SW 1271 (cell line): Measurements from ENCODE around the gene LOX.
"Not testable (repeated sequence)": the region's sequence is repeated elsewhere in the genome, so short reads cannot be mapped to it uniquely, and the experiment has no call there.

Source experiments
- DNase-seq, 2 experiments: peaks; one replicate each; lab custom pipeline; 2025; lab: John Stamatoyannopoulos, UW

The LOX gene

GRCh38 chr5:122097391-122097790 is 19.3 kb upstream of the LOX start:
- DNase-seq: no peak

DNA sequence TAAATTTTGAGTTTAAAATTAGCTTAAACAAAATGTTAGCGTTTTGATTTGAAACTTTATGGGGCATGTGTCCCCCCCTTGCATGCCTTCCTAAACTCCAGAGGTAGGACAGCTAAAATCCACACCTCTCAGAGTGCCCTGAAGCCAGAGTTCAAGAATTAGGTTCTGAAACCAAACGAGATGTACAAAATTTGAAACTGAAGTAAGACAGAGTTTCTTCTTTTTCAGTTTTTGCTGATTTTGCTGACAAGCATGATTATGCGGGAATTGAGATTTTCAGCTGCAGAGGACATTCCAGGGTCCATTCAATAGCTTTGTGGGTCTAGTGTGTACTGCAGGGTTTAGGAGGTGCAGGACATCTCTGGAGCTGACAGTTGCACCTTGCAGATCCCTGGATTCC is 17.1 kb upstream of the LOX start:
- no peak for DNase-seq

GRCh38 chr5:122094251-122094650 is 16.2 kb upstream of the LOX start:
- DNase-seq: not testable (repeated sequence)

GRCh38 chr5:122093415-122094180 is 15.5 kb upstream of the LOX start:
- DNase-seq: no peak

DNA sequence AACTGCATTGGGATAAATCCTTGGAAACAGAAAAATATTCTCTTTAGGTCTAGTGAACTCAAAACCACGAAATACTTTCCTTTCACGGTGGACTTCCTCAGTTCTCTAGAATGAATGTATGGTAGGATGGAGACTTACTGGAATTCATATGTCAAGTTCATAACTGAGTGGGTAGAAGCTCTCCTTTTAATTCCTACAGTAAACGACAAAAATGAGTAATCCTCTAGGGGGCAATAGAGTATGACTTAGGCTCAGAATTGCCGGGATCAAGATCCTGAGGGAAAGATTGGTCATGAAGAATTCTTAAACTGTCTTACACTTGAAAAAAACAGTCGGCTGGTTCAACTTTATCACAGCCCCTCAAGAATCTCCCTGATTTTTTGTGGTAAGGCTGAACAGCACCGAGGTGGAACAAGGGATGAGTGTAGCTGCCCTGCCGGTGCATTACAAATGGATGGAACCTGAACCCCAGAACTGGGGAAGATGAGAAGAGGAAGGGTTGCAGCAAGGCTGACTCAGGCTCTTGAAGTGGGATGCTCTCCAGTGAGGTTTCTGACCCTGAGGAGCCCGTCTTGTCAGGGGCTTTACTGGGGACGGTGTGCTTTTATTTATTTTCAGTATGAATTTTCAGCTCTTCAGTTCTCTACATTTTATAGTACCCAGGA is 14.0 kb upstream of the LOX start:
- peak in 1 of 2 experiments; percentile 13 for DNase-seq

- no peak for DNase-seq
Measured at GRCh38 chr5:122089096-122090013, 11.3 kb upstream of the LOX start.

DNA sequence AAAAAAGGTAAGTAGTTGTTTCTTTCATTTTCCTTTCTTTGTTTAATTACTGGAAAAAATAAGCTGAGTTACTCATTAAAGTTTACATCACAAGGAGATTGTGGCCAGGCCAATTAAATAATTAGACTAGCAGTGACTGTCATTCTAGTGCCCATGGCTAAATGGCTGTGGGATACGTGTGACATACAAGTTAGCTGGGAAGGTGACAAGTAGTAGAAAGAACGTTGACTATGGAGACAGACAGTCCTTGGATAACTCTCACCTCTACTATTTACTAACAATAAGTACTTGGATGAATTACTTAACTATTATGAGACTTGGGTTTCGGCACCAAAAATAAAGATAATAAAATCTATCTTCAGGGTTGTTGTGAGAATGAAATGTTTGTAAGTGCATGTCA is 7.0 kb upstream of the LOX start:
- no peak for DNase-seq

- DNase-seq: no peak
Measured at GRCh38 chr5:122083535-122083934, 5.5 kb upstream of the LOX start.

DNA sequence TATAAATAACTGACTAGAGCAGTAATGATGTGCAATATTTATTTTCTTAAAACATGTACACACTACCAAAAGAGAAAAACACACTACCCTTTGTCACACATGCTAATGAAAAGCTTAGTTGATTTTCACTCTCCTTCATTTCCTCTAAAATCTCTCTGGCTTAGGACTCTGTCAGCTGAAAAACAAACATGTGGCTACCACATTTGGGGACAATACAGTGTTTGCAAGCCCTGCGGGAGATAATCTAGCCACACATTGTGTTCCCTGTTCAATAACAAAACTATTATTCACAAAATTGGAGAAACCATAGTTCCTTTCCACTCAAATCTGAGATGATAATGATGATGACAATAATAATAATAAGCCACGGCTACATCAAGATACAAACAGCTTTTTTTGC is 3.5 kb upstream of the LOX start:
- no peak for DNase-seq

DNA sequence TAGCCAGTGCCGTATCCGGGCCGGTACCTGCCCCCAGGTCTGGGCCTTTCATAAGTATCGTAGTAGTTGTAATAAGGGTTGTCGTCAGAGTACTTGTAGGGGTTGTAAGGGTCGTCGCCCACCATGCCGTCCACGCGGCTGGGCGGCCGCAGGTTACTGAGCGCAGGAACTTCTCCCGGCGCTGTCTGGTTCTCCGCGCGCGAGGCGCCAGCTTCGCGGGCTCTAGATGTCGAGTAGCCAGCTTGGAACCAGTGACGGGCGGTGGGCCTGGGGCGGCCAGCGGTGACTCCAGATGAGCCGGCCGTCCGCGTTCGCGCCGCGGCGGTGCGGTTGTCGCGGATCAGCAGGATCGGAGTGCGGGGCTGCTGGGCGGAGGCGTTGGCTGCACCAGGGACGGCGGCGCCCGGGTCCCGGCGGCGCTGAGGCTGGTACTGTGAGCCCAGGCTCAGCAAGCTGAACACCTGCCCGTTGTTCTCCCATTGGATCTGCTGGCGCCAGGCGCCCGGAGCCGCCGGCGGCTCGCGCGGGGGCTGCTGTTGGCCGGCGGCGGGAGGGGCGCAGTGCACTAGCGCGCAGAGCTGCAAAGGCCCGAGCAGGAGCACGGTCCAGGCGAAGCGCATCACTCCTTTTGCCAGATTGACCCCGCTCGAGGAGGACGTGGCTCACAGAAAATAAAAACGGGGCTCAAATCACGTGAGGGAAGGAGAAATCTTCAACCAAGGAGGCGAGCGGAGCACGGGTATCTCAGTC is 518 bp downstream of the LOX start:
- DNase-seq: no peak

- DNase-seq: peak in 1 of 2 experiments; percentile 9
Measured at GRCh38 chr5:122076669-122077365, 1.2 kb downstream of the LOX start.

DNA sequence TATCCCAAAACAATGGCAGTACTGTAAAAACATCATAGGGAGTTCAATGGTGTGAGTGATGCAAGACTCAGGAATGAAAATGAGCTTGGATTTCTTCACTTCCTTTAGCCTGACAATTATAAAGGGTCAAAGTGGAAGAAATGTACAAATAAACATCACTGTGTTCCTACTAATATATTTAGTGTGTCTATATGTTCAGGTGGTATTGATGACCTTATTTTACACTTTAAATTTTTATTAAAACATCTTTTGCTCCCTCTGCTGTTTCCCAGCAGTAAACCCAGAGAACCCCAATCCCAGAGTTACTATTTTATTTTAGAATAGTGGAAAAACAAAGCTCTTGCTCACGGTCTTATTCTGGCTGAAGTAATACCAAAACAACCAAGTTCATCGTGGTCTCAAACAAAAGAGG is 2.0 kb downstream of the LOX start:
- no peak for DNase-seq

GRCh38 chr5:122073864-122074263 is 4.2 kb downstream of the LOX start:
- DNase-seq: no peak

DNA sequence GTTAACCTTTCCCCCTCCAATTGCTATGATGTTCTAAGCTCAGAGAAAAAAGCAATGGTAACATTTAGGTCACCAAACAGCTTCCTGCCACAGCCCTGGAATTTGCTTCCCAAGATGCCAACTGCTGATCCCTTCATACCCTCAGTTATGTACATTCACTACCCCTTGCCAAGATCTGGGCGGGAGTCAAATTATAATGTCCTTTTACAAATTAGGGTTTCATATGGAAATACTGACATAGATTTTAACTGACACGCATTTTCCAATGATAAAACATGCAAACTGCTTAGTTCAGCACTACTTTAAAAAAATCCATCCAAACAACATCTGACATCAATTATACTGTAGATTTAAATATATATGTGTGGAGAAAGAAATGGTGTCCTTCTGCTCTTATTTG is 5.0 kb downstream of the LOX start:
- no peak for DNase-seq

- DNase-seq: no peak
Measured at GRCh38 chr5:122067390-122067789, 10.7 kb downstream of the LOX start.

DNA sequence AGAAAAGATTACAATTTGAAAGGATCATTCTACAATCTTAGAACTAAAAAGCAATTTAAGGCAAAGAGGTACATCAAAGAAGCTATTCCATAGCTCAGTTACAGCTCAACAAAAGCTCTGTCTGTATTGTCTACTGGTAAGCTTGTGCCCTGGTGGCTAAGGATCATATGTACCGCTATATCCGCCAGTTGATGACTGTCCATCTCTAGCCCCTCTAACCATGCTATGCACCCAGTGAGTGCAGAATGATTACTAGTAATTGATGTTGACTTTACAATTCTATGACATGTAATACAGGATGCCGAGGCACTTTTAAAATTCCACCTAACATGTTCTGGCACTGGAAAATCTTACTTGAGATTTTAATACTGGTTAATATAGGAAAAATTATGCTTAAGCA is 13.1 kb downstream of the LOX start:
- DNase-seq: no peak

GRCh38 chr5:122063836-122064235 is 14.2 kb downstream of the LOX start:
- no peak for DNase-seq

DNA sequence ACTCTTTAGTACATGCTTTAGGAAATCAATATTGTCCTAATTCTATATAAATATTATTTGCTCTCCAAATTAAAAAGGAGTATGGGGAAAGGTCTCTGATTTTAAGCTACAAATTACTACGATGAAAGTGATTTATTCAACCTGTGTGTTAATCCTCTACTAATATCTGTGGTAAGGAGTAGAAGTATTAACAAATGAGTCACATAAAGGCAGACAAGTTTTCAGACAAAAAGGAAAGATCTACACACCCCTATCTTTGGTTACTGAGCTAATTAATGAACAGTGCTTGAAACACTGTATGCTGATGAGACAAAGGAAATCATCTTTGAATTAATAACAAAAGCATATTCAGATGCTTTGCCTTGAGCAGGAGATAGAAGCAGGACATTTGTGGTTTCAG is 15.9 kb downstream of the LOX start:
- DNase-seq: no peak

- no peak for DNase-seq
Measured at GRCh38 chr5:122056913-122057312, 21.1 kb downstream of the LOX start.

GRCh38 chr5:122054266-122054665 is 23.8 kb downstream of the LOX start:
- DNase-seq: no peak
